Hair follicular keratinocyte (primary cell): ENCODE measurements around the gene LFNG. TPM values are rescaled to one million over a fixed set of nuclear protein-coding genes. Genes with fewer than 3 reads are reported as not detected.

Experiments
- total RNA-seq: library from RNA; depleted of rRNA; stranded (reverse); fragments of >200 nt; gene quantifications from 2 replicates; pipeline ENCODE4 v1.2.3, GENCODE V29; 2015

The LFNG gene, protein sequence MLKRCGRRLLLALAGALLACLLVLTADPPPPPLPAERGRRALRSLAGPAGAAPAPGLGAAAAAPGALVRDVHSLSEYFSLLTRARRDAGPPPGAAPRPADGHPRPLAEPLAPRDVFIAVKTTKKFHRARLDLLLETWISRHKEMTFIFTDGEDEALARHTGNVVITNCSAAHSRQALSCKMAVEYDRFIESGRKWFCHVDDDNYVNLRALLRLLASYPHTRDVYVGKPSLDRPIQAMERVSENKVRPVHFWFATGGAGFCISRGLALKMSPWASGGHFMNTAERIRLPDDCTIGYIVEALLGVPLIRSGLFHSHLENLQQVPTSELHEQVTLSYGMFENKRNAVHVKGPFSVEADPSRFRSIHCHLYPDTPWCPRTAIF
- 11.9 and 30.1 TPM in 2 replicates for total RNA-seq

DNA sequence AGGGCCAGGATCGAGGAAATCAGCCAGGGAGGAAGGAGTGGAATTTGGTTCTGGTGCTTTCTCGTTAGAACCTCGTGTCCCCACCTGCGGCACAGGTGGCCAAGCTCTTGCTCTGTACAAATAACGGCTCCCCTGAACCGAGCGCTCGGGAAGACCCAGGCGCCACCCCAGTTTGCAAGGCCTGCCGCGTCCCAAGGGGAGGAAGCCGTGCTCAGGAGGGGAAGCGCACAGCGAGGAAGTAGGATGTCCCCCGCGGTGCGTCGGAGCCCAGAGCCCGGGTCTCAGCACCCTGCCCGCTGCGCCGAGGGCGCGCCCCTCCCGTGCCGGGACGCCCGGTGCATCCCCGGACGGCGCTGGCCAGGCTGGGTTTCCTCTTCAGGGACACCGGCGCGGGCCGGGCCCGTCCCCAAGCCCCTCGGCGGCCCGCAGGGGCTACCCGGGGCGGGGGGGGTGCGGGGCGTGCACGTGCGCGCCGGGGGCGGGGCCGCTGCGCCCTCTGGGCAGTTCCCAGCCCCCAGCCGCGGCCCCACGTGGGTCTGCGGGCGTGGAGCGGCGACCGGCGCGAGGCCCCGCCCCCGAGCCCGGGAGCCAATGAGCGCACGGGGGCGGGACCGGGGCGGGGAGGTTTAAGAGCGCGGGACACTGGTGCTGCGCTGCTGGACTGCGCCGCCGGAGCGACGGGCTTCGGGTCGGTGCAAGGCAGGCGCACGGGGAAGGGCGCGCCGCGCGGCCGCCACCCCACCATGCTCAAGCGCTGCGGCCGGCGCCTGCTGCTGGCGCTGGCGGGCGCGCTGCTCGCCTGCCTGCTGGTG is at the start of gene LFNG:
LFNG (plus strand) TSS at position 656 of the 812 bp plus-strand sequence; CDS start at position 744, 88 bp downstream.

GRCh38 chr7:2476298-2476697 is 43.3 kb upstream of the LFNG start, which contains the start of gene GRIFIN:
GRIFIN (minus strand) TSS chr7:2476398; CDS start chr7:2476383, 15 bp downstream.

DNA sequence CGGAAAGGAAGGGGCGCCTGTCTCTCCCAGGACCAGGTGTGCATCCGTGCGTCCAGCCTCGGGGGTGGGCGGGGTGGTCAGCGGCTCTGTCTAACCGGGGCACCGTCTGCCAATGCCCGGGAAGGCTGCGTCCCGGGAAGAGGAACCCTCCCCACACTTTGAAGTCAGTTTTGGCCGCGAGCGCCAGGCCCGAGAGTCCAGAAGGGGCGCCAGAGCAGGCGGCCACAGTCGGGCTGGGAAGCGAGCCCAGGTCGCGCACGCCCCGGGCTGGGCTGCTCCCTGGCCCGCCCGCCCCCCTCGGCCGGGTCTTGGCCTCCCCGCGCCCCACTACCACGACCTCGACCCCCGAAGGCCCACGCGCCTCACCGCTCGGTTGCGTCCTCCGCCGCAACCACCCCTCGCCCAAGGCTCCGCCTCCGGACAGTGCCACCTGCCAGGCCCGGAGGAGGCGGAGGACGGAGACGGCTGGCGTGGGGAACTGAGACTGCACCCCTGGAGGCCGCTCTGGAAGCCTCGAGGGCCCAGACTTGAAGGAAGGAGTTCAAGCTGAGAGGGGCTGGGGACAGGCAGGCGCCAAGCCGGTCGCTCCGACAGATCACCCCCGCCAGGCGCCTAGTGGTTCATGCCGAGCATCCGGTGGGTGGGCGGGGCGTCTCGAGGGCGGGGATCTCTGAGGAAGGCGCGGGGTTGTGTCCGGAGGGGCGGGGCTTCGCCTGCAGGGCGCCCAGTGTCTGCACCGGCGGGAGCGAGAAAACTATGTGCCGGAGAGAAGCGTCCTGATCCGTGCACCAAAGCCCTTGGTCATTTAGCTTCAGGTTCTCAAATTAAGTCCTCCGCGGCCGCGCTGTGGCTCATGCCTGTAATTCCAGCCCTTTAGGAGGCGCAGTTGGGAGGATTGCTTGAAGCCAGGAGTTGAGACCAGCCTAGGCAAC is 35.8 kb downstream of the LFNG start, which contains the start of gene BRAT1:
BRAT1 (minus strand) TSS at position 404 of the 932 bp plus-strand sequence. CDS start 1,093 bp downstream, outside the sequence.

GRCh38 chr7:2558629-2559282 is 39.2 kb downstream of the LFNG start, which contains the start of gene IQCE:
IQCE (plus strand) TSS chr7:2558979; CDS start chr7:2559182, 203 bp downstream.

Other genes starting within 250 kb of the LFNG start
- 8.5 and 9.1 TPM in 2 replicates for gene SNX8, start 205.3 kb upstream of the LFNG start, total RNA-seq
- gene EIF3B, start 164.9 kb upstream of the LFNG start, total RNA-seq, result 121 and 183 TPM in 2 replicates
- 3.2 and 4.7 TPM in 2 replicates for gene CHST12, start 116.2 kb upstream of the LFNG start, total RNA-seq
- gene GRIFIN, start 43.4 kb upstream of the LFNG start, total RNA-seq, result not detected in 2 replicates
- gene BRAT1, start 35.8 kb downstream of the LFNG start, total RNA-seq, result 39.7 and 50.8 TPM in 2 replicates
- 11.1 and 11.2 TPM in 2 replicates for gene IQCE, start 39.2 kb downstream of the LFNG start, total RNA-seq
- gene TTYH3, start 112.2 kb downstream of the LFNG start, total RNA-seq, result 34.8 and 36.3 TPM in 2 replicates
- under 0.01 and 0.04 TPM in 2 replicates for gene AMZ1, start 168.4 kb downstream of the LFNG start, total RNA-seq